ENCODE data around the gene G6PC3. TPM values are rescaled to one million over a fixed set of nuclear protein-coding genes. Genes with fewer than 3 reads are reported as not detected.
A peak's percentile ranks its signal among the peaks of the same experiment; 100 is the strongest.

Gene G6PC3
- total RNA-seq, 1 donor from 2014 or later: 16.6 TPM

- H3F3A ChIP-seq (ENCODE audit: low read depth): peaks cover 8% of the 10 kb centered on the region
- Mint-ChIP-seq H3K36me3 (no peaks in the 10 kb centered on the region), H3K27me3 (ENCODE audit: insufficient read depth, low read depth) (no peaks in the 10 kb centered on the region), H3K9me3 (no peaks in the 10 kb centered on the region), H3K4me1 (peaks cover 44% of the 10 kb centered on the region), H3K27ac (peak overlapping the region; percentile 51), H3K4me3 (peak overlapping the region; percentile 19)
- no peak overlapping the region for H3K9ac ChIP-seq
- H3K4me3 ChIP-seq: no peak overlapping the region
- no peak overlapping the region for H2AFZ ChIP-seq (replicated peaks)
- TF ChIP-seq, protein P1, sequence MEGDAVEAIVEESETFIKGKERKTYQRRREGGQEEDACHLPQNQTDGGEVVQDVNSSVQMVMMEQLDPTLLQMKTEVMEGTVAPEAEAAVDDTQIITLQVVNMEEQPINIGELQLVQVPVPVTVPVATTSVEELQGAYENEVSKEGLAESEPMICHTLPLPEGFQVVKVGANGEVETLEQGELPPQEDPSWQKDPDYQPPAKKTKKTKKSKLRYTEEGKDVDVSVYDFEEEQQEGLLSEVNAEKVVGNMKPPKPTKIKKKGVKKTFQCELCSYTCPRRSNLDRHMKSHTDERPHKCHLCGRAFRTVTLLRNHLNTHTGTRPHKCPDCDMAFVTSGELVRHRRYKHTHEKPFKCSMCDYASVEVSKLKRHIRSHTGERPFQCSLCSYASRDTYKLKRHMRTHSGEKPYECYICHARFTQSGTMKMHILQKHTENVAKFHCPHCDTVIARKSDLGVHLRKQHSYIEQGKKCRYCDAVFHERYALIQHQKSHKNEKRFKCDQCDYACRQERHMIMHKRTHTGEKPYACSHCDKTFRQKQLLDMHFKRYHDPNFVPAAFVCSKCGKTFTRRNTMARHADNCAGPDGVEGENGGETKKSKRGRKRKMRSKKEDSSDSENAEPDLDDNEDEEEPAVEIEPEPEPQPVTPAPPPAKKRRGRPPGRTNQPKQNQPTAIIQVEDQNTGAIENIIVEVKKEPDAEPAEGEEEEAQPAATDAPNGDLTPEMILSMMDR (IDR thresholded peaks at IDR 0.05): no peak
- no peak for TF ChIP-seq EZH2phosphoT487 (IDR thresholded peaks at IDR 0.05)
- TF ChIP-seq EZH2 (IDR thresholded peaks at IDR 0.05): no peak
- no peak overlapping the region for H3K27ac ChIP-seq
- H3K4me1 ChIP-seq: no peaks in the 10 kb centered on the region
- no peaks in the 10 kb centered on the region for H3K79me2 ChIP-seq (ENCODE audit: low read depth)
- no peaks in the 10 kb centered on the region for H3K27me3 ChIP-seq
- H3K36me3 ChIP-seq: no peaks in the 10 kb centered on the region
- H4K20me1 ChIP-seq (ENCODE audit: low read depth): peaks cover 33% of the 10 kb centered on the region
- H3K4me2 ChIP-seq: no peak overlapping the region
- no peaks in the 10 kb centered on the region for H3K9me3 ChIP-seq (ENCODE audit: low read depth)
- no peak for DNase-seq (ENCODE audit: low spot score)
Measured at GRCh38 chr17:44102849-44103622, 32.5 kb downstream of the G6PC3 start.

DNA sequence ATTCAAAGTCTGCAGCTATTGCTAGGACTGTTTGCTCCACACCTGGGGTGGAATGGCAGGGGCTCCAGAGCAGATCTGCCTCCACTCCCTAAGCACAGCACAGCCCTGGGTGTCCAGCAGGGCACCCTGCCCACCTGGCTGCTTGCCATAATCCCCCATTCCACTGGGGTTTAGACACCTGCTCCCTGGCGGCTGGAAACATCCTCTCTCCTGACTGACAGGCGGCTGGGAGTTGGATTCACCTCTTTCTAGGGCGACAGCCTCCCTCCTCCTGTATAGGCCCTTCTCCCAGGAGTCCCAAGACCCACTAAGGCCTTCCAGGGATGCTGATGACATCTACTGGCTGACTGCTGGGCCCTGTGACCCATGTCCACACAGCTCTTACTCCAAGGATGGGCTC lies 34.9 kb downstream of the G6PC3 start:
- Histone ChIP-seq H3F3A (ENCODE audit: low read depth) (peaks cover 5% of the 10 kb centered on the region), H3K9ac (no peak overlapping the region), H3K79me2 (ENCODE audit: low read depth) (no peaks in the 10 kb centered on the region), H2AFZ (replicated peaks) (no peak overlapping the region), H3K4me2 (no peak overlapping the region), H3K27ac (no peak overlapping the region), H4K20me1 (ENCODE audit: low read depth) (peaks cover 51% of the 10 kb centered on the region), H3K36me3 (no peaks in the 10 kb centered on the region), H3K4me3 (no peak overlapping the region), H3K27me3 (no peaks in the 10 kb centered on the region), H3K4me1 (no peaks in the 10 kb centered on the region), H3K9me3 (ENCODE audit: low read depth) (no peaks in the 10 kb centered on the region)
- H3K4me3 Mint-ChIP-seq: no peak overlapping the region
- no peak overlapping the region for H3K27ac Mint-ChIP-seq
- no peaks in the 10 kb centered on the region for H3K27me3 Mint-ChIP-seq (ENCODE audit: insufficient read depth, low read depth)
- peaks cover 54% of the 10 kb centered on the region for H3K4me1 Mint-ChIP-seq
- H3K9me3 Mint-ChIP-seq: no peaks in the 10 kb centered on the region
- no peak for DNase-seq (ENCODE audit: low spot score)
- no peaks in the 10 kb centered on the region for H3K36me3 Mint-ChIP-seq
- TF ChIP-seq EZH2phosphoT487 (IDR thresholded peaks at IDR 0.05) (no peak), EZH2 (IDR thresholded peaks at IDR 0.05) (no peak)
- TF ChIP-seq, protein P1 (IDR thresholded peaks at IDR 0.05): no peak

DNA sequence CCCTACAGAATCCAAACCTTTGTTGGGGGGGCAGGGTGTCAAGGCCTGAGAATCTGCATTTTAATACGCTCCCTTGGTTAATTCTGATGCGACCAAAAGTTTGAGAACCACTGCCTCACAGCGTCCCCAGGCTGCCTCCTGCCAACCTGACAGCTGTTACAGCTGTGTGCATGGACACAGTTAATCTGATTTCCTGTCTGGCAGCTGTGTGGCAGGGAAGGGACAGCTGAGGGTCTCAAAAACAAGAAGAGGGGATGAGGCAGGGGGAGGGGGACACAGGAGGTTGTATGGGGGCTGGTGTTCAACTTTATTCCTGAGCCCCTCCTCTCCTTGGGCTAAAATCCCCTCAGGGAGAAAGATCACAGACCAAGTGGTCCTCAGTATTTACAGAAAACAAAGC lies 35.4 kb downstream of the G6PC3 start:
- H3F3A ChIP-seq (ENCODE audit: low read depth): peaks cover 5% of the 10 kb centered on the region
- peaks cover 54% of the 10 kb centered on the region for H3K4me1 Mint-ChIP-seq
- H3K4me3 Mint-ChIP-seq: no peak overlapping the region
- no peak overlapping the region for H3K4me2 ChIP-seq
- H3K79me2 ChIP-seq (ENCODE audit: low read depth): no peaks in the 10 kb centered on the region
- no peaks in the 10 kb centered on the region for H3K9me3 ChIP-seq (ENCODE audit: low read depth)
- peaks cover 56% of the 10 kb centered on the region for H4K20me1 ChIP-seq (ENCODE audit: low read depth)
- H3K27me3 Mint-ChIP-seq (ENCODE audit: insufficient read depth, low read depth): no peaks in the 10 kb centered on the region
- no peak overlapping the region for H3K27ac Mint-ChIP-seq
- no peaks in the 10 kb centered on the region for H3K36me3 ChIP-seq
- H3K9me3 Mint-ChIP-seq: no peaks in the 10 kb centered on the region
- no peak overlapping the region for H2AFZ ChIP-seq (replicated peaks)
- no peaks in the 10 kb centered on the region for H3K27me3 ChIP-seq
- H3K9ac ChIP-seq: no peak overlapping the region
- H3K4me1 ChIP-seq: peaks cover 3% of the 10 kb centered on the region
- H3K27ac ChIP-seq: no peak overlapping the region
- H3K36me3 Mint-ChIP-seq: no peaks in the 10 kb centered on the region
- no peak overlapping the region for H3K4me3 ChIP-seq
- TF ChIP-seq EZH2phosphoT487 (IDR thresholded peaks at IDR 0.05): no peak
- no peak for TF ChIP-seq EZH2 (IDR thresholded peaks at IDR 0.05)
- TF ChIP-seq, protein P1 (IDR thresholded peaks at IDR 0.05): no peak
- no peak for DNase-seq (ENCODE audit: low spot score)

Data from neural progenitor cell (in vitro differentiated cells).